IPS-20b (cell line): Measurements from ENCODE around the gene CCNYL1.
A peak's percentile ranks its signal among the peaks of the same experiment; 100 is the strongest.

Source experiments
- H3K27ac ChIP-seq: one replicate; pipeline ENCODE4 v1.5.1; 2013; ENCODE audit warnings: low read length
- H3K27me3 ChIP-seq: 2 replicates; pipeline ENCODE4 v1.6.1; 2013; ENCODE audit warnings: mild to moderate bottlenecking, low read length, inconsistent platforms; ENCODE audit not compliant: insufficient read depth
- H3K36me3 ChIP-seq: 2 replicates; pipeline ENCODE4 v1.6.1; 2013; ENCODE audit warnings: low read depth, mild to moderate bottlenecking, inconsistent platforms, low read length, moderate library complexity; ENCODE audit not compliant: insufficient read depth
- H3K4me1 ChIP-seq: 2 replicates; pipeline ENCODE4 v1.6.1; 2013; ENCODE audit warnings: mild to moderate bottlenecking, control low read depth, inconsistent platforms, low read length, moderate library complexity; ENCODE audit not compliant: insufficient read depth
- H3K4me3 ChIP-seq: 2 replicates; pipeline ENCODE4 v1.5.1; 2013; ENCODE audit warnings: mild to moderate bottlenecking, low read length, inconsistent platforms
- H3K9ac ChIP-seq: 2 replicates; pipeline ENCODE4 v1.6.1; 2013; ENCODE audit warnings: low read depth, mild to moderate bottlenecking, inconsistent platforms, low read length, moderate library complexity
- H3K9me3 ChIP-seq: 2 replicates; pipeline ENCODE4 v1.6.1; 2013; ENCODE audit warnings: mild to moderate bottlenecking, low read depth, low read length, inconsistent platforms; ENCODE audit not compliant: insufficient read depth

The CCNYL1 gene

GRCh38 chr2:207710814-207711740 is at the start of gene CCNYL1:
CCNYL1 (plus strand) TSS chr2:207711640; CDS start chr2:207711897, 257 bp downstream.
- no peaks in the 10 kb centered on the region for H3K9me3 ChIP-seq
- peak within 1 kb of the TSS; percentile 84 for H3K4me3 ChIP-seq
- peak within 1 kb of the TSS; percentile 73; the same call in 1 of the 2 replicates for H3K9ac ChIP-seq
- H3K4me1 ChIP-seq = peaks cover 3% of the 10 kb centered on the region; the same call in 1 of the 2 replicates
- peaks cover 5% of the 10 kb centered on the region for H3K36me3 ChIP-seq
- peak within 1 kb of the TSS; percentile 17 for H3K27ac ChIP-seq
- H3K27me3 ChIP-seq = no peaks in the 10 kb centered on the region

- Histone ChIP-seq H3K36me3 (no peaks in the 10 kb centered on the region), H3K4me1 (no peaks in the 10 kb centered on the region), H3K27me3 (no peaks in the 10 kb centered on the region), H3K27ac (no peak overlapping the region), H3K4me3 (no peak overlapping the region), H3K9ac (no peak overlapping the region), H3K9me3 (no peaks in the 10 kb centered on the region)
Observed at GRCh38 chr2:207662203-207662602, 49.2 kb upstream of the CCNYL1 start.

GRCh38 chr2:207663870-207664545 is 47.4 kb upstream of the CCNYL1 start:
- no peaks in the 10 kb centered on the region for H3K9me3 ChIP-seq
- no peak overlapping the region for H3K4me3 ChIP-seq
- no peaks in the 10 kb centered on the region for H3K36me3 ChIP-seq
- no peaks in the 10 kb centered on the region for H3K4me1 ChIP-seq
- no peak overlapping the region for H3K9ac ChIP-seq
- no peaks in the 10 kb centered on the region for H3K27me3 ChIP-seq
- H3K27ac ChIP-seq = no peak overlapping the region

DNA sequence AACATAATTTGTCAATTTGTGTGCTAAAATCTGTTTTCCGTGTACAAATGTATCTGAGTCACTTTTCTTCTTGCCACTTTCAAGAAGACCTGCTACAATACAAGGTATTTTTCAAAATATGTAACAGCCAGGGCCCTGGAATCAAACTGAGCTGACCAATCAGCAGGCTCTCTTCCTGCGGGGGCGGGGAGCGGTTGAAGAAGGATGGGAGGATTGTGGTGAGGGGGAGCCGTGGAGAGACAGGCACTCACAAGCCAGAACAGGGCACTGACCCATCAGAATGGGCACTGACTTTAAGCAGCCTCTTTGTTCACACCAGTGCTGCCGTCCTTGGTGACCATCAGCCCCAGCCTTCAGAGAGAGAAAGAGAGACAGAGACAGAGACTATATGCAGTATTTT is 40.6 kb upstream of the CCNYL1 start:
- Histone ChIP-seq H3K9me3 (no peaks in the 10 kb centered on the region), H3K27ac (no peak overlapping the region), H3K4me1 (peaks cover 11% of the 10 kb centered on the region; the same call in 1 of the 2 replicates), H3K36me3 (no peaks in the 10 kb centered on the region), H3K4me3 (no peak overlapping the region), H3K27me3 (no peaks in the 10 kb centered on the region), H3K9ac (no peak overlapping the region)

DNA sequence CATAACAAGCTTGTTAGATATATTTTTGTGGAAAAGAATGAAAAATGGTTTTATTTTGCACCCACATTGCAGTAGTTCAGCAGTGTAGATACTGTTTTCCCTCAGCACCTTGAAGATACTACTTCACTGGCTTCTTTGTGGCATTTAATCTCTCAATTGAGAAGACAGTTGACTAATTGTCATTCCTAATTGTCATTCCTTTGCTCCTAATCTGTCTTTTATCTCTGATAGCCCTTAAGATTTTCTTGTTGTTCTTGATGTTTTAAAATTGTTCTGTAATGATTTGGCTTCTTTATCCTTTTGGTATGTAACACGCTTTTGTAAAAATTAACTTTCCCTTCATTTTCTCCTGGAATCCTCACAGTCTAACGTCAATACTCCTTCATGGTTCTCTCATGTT is 38.0 kb upstream of the CCNYL1 start:
- no peaks in the 10 kb centered on the region for H3K36me3 ChIP-seq
- no peak overlapping the region for H3K4me3 ChIP-seq
- no peak overlapping the region for H3K9ac ChIP-seq
- no peaks in the 10 kb centered on the region for H3K9me3 ChIP-seq
- no peak overlapping the region for H3K27ac ChIP-seq
- H3K27me3 ChIP-seq = no peaks in the 10 kb centered on the region
- H3K4me1 ChIP-seq = peaks cover 11% of the 10 kb centered on the region; the same call in 1 of the 2 replicates

- H3K27ac ChIP-seq = no peak overlapping the region
- H3K9me3 ChIP-seq = no peaks in the 10 kb centered on the region
Observed at GRCh38 chr2:207674266-207674774, 37.1 kb upstream of the CCNYL1 start.

GRCh38 chr2:207674826-207675225 is 36.6 kb upstream of the CCNYL1 start:
- Histone ChIP-seq H3K4me3 (no peak overlapping the region), H3K27ac (no peak overlapping the region), H3K36me3 (no peaks in the 10 kb centered on the region), H3K27me3 (no peaks in the 10 kb centered on the region), H3K9ac (no peak overlapping the region; the same call in 1 of the 2 replicates), H3K4me1 (peaks cover 11% of the 10 kb centered on the region; the same call in 1 of the 2 replicates), H3K9me3 (no peaks in the 10 kb centered on the region)

More at GRCh38 chr2:207674266-207674774, 37.1 kb upstream of the CCNYL1 start:
- no peaks in the 10 kb centered on the region for H3K27me3 ChIP-seq
- peaks cover 11% of the 10 kb centered on the region; the same call in 1 of the 2 replicates for H3K4me1 ChIP-seq
- H3K36me3 ChIP-seq = no peaks in the 10 kb centered on the region
- no peak overlapping the region; the same call in 1 of the 2 replicates for H3K9ac ChIP-seq
- no peak overlapping the region for H3K4me3 ChIP-seq

DNA sequence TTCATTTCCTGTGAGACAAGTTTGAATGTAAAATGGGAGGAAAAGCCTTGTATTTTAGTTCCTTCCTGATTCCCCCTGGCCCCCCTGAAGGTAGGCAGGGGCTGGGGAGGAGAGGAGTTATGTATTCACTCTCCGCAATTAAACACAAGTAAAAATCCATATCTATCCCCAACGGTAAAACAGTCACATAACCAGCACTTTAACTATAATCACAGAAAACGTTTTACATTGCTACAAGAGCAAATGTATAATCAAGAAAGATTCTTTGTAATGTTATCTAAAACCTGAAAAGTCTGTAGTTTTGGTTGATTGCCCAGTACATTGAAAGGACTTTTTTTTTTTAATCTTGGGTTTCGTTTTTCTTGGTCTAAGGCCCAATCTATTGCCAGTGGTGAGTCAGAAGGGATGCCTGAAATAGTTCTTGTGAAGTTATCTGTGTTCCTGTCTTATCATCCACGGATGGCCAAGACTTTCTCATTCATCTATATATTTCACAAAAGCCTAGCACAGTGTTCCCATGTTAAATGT is 34.5 kb upstream of the CCNYL1 start:
- Histone ChIP-seq H3K27ac (no peak overlapping the region), H3K9me3 (no peaks in the 10 kb centered on the region), H3K36me3 (no peaks in the 10 kb centered on the region), H3K27me3 (no peaks in the 10 kb centered on the region), H3K4me3 (no peak overlapping the region), H3K4me1 (peaks cover 7% of the 10 kb centered on the region; the same call in 1 of the 2 replicates), H3K9ac (no peak overlapping the region; the same call in 1 of the 2 replicates)

- Histone ChIP-seq H3K4me1 (no peaks in the 10 kb centered on the region; the same call in 1 of the 2 replicates), H3K27me3 (no peaks in the 10 kb centered on the region), H3K4me3 (peak overlapping the region; percentile 55; the same call in 1 of the 2 replicates), H3K9ac (no peak overlapping the region; the same call in 1 of the 2 replicates), H3K36me3 (no peaks in the 10 kb centered on the region), H3K9me3 (no peaks in the 10 kb centered on the region), H3K27ac (no peak overlapping the region)
Observed at GRCh38 chr2:207681431-207681830, 30.0 kb upstream of the CCNYL1 start.

- Histone ChIP-seq H3K27ac (no peak overlapping the region), H3K27me3 (no peaks in the 10 kb centered on the region), H3K4me3 (no peak overlapping the region), H3K36me3 (no peaks in the 10 kb centered on the region), H3K4me1 (no peaks in the 10 kb centered on the region; the same call in 1 of the 2 replicates), H3K9ac (no peak overlapping the region), H3K9me3 (no peaks in the 10 kb centered on the region)
Observed at GRCh38 chr2:207682557-207682956, 28.9 kb upstream of the CCNYL1 start.

DNA sequence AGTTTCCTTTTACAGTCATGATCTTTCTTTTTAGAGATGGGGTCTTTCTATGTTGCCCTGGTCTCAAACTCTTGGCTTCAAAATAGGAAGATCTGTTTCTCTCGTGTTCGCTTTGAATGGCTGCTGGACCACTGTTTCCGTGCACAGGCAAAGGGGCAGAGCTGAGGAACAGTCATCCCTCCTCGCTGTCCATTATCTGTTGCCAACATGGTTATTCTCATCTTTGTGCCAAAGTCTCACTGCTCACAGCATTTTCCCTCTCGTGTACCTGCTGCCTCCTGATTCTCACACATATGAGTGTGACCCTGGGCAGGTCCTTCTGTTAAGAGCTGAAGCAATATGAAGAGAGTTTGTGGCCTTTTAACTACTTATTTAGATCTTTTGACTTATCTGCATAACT is 28.0 kb upstream of the CCNYL1 start:
- no peak overlapping the region for H3K4me3 ChIP-seq
- no peaks in the 10 kb centered on the region for H3K36me3 ChIP-seq
- no peaks in the 10 kb centered on the region for H3K27me3 ChIP-seq
- no peak overlapping the region for H3K9ac ChIP-seq
- H3K27ac ChIP-seq = no peak overlapping the region
- H3K4me1 ChIP-seq = no peaks in the 10 kb centered on the region; the same call in 1 of the 2 replicates
- no peaks in the 10 kb centered on the region for H3K9me3 ChIP-seq
